Left ventricle myocardium inferior (tissue), 1 donor: ENCODE data around the gene TRAF3. TPM values are rescaled to one million over a fixed set of nuclear protein-coding genes. Genes with fewer than 3 reads are reported as not detected.

Experiments used
- DNase-seq: peaks from one replicate; pipeline ENCODE4 v3.0.0-alpha.2; 2020
- H3K27ac ChIP-seq: fragments of 200-600 bp; replicated peaks from 2 replicates; pipeline ENCODE4 v1.8.0; 2021
- H3K27me3 ChIP-seq: fragments of 200-600 bp; 2 replicates; pipeline ENCODE4 v1.8.0; 2021; ENCODE audit warnings: low read depth
- H3K36me3 ChIP-seq: fragments of 200-600 bp; 2 replicates; pipeline ENCODE4 v1.8.0; 2021
- H3K4me1 ChIP-seq: fragments of 200-600 bp; 2 replicates; pipeline ENCODE4 v1.8.0; 2021
- H3K4me3 ChIP-seq: fragments of 200-600 bp; 2 replicates; pipeline ENCODE4 v1.8.0; 2021; ENCODE audit warnings: mild to moderate bottlenecking, moderate library complexity
- H3K9me3 ChIP-seq: fragments of 200-600 bp; replicated peaks from 2 replicates; pipeline ENCODE4 v1.8.0; 2021
- CTCF ChIP-seq: fragments of 200-600 bp; IDR thresholded peaks from 2 replicates; pipeline ENCODE4 v1.8.0; 2021; ENCODE audit warnings: antibody characterized with exemption, mild to moderate bottlenecking, borderline replicate concordance
- intact Hi-C: fragments of 100-400 bp; cut with micrococcal nuclease; formaldehyde crosslinking; loops from one replicate; pipeline ENCODE4 v1.11.0; 2022
- total RNA-seq: library from RNA; stranded (reverse); fragmentation: NEBNext Ultra II Directional; extraction: Animal tissue kit (Norgen Biotek cat#: 25700); gene quantifications from one replicate; pipeline ENCODE4 v1.2.1, GENCODE V29; 2021
- donor health status: DM: no; HTN: yes; CAD: no; lungs with severe emphysema.

The TRAF3 gene
- total RNA-seq, 1 donor from 2014 or later: 11.3 TPM

- no peak for DNase-seq
- Histone ChIP-seq H3K4me3 (no peak overlapping the region), H3K36me3 (no peaks in the 10 kb centered on the region), H3K9me3 (no peaks in the 10 kb centered on the region), H3K27ac (no peak overlapping the region), H3K4me1 (no peaks in the 10 kb centered on the region), H3K27me3 (peaks cover 22% of the 10 kb centered on the region)
- TF ChIP-seq CTCF: no peak
- intact Hi-C loops: no loop called here
These were observed 6.1 kb upstream of the TRAF3 start for GRCh38 chr14:102771144-102771543.

GRCh38 chr14:102772781-102773570 lies 4.3 kb upstream of the TRAF3 start:
- Histone ChIP-seq H3K4me3 (no peak overlapping the region), H3K9me3 (no peaks in the 10 kb centered on the region), H3K36me3 (no peaks in the 10 kb centered on the region), H3K27ac (no peak overlapping the region), H3K27me3 (peaks cover 22% of the 10 kb centered on the region), H3K4me1 (peaks cover 2% of the 10 kb centered on the region)
- no peak for DNase-seq
- intact Hi-C loops: no loop called here
- TF ChIP-seq CTCF: no peak

GRCh38 chr14:102774391-102775153 lies 2.7 kb upstream of the TRAF3 start:
- no peak for DNase-seq
- Histone ChIP-seq H3K4me1 (peaks cover 18% of the 10 kb centered on the region), H3K27me3 (peaks cover 16% of the 10 kb centered on the region), H3K27ac (no peak overlapping the region), H3K9me3 (no peaks in the 10 kb centered on the region), H3K4me3 (no peak overlapping the region), H3K36me3 (no peaks in the 10 kb centered on the region)
- intact Hi-C loops: no loop called here
- peak; percentile 78 for TF ChIP-seq CTCF

- H3K27me3 ChIP-seq: peaks cover under 1% of the 10 kb centered on the region
- H3K36me3 ChIP-seq: no peaks in the 10 kb centered on the region
- peaks cover 26% of the 10 kb centered on the region for H3K4me1 ChIP-seq
- peak overlapping the region; percentile 80 for H3K27ac ChIP-seq
- TF ChIP-seq CTCF: no peak
- H3K4me3 ChIP-seq: peak overlapping the region; percentile 49
- intact Hi-C loops: no loop called here
- no peaks in the 10 kb centered on the region for H3K9me3 ChIP-seq
- no peak for DNase-seq
These were observed 1.1 kb upstream of the TRAF3 start for GRCh38 chr14:102775855-102776760.

GRCh38 chr14:102777711-102778337 lies 575 bp downstream of the TRAF3 start:
- Histone ChIP-seq H3K9me3 (no peaks in the 10 kb centered on the region), H3K4me1 (peaks cover 26% of the 10 kb centered on the region), H3K4me3 (peak overlapping the region; percentile 90), H3K27ac (peak overlapping the region; percentile 82), H3K36me3 (no peaks in the 10 kb centered on the region), H3K27me3 (no peaks in the 10 kb centered on the region)
- intact Hi-C loops: no loop called here
- peak; percentile 28 for DNase-seq
- TF ChIP-seq CTCF: no peak
